HG03342 (cell line): ENCODE measurements around the gene ZNF488.

Experiments
- ATAC-seq: cut with Tn5 transposase; IDR thresholded peaks from one replicate; pipeline ENCODE4 v1.9.1; 2021; ENCODE audit warnings: mild to moderate bottlenecking, moderate library complexity; ENCODE audit not compliant: unreplicated experiment

ZNF488 gene

GRCh38 chr10:47332371-47332770 is 51.7 kb downstream of the ZNF488 start:
- ATAC-seq = no peak

DNA sequence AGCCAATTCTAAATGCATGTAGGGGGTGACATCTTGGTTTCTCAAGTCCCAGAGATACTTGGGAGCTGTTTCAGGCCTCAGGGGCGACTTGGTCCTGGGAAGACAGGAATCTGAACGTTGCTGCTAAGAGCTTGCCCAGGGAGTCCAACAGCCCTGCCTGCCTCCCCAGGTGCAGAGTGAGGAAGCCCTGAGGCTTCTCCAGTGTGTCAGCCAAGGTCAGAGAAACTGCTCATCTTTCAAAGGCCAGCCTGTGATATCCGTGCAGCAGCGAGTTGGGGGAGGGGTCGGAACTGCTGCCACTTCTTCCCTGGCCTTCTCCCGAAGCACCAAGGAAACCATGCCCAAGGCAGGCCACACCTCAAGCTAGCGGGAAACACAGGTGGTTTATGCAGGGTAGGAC is 52.1 kb downstream of the ZNF488 start:
- no peak for ATAC-seq

DNA sequence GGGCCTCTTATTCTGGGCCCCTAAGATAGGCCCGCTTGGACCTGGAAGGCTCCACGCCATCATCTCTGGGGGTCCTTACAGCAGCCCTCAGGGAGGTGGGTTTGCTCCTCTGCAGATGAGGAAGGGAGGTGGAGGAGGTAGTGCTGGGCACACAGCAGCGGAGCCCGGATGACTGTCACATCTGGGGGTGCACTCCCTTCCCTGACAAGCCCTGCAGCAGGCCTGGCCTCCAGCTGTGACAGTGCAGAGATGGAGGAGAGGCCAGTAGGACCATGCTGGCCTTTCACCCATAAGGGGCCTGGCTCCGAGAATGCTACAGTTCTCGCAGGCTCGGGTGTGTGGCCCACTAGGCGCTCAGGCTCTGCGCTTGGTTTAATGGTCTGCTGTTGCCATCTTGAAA is 52.6 kb downstream of the ZNF488 start:
- no peak for ATAC-seq

GRCh38 chr10:47330804-47331203 is 53.3 kb downstream of the ZNF488 start:
- no peak for ATAC-seq

DNA sequence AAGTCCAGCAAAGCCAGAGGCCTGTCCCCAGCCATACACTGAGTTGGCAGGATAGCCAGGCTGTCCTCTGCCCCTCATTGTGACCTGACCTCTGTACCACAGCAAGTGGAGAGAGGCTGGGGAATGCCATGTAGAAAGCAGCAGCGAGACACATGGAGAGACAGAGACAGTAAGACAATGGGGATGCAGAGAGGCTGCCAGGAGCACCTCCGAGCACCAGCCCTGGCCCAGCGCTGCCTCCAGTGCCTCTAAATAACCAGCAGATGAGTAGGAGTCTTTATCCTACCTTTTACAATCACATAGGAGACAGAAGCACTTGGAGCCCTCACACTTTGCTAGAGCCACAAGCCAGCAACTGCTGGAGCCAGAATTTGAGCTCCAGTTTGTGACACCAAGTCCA is 53.7 kb downstream of the ZNF488 start:
- no peak for ATAC-seq

DNA sequence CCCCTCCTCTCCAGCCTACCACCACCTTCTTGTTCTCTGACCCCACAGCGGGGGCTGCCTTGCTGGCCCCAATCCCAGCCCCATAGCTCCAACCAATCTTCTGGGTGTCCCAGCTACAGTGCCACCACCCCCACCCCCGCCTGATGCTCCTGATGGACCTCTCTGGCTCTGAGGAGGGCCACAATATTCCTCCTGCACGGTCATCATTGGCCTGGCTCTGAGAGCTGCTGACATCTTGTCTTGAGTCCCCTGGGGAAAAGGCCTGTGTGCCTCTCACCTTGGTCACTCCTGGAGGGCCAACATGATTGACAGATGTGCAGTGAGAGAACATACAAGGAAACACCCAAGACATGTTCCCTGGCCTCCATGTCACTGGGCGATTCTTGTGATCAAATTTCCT is 54.2 kb downstream of the ZNF488 start:
- ATAC-seq = no peak

DNA sequence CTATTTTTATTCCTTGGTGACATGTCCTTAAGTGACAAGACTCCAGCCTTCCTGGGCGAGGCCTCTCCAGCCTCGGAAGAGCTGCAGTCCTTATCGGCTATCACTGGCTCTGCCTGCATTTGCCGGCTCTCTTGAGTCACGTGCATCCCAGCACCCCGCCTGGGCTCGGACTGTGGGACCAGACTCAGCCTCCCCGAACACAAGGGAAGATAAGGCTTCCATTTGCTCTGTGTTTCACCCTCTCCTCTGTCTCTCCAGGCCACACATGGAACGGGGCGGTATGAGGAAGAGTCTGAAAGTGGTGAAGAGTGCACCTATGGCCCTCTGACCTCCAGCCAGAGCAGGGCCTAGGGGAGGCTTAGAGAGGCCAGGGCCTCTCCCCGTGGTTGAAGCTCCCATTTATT is 57.2 kb downstream of the ZNF488 start:
- no peak for ATAC-seq

DNA sequence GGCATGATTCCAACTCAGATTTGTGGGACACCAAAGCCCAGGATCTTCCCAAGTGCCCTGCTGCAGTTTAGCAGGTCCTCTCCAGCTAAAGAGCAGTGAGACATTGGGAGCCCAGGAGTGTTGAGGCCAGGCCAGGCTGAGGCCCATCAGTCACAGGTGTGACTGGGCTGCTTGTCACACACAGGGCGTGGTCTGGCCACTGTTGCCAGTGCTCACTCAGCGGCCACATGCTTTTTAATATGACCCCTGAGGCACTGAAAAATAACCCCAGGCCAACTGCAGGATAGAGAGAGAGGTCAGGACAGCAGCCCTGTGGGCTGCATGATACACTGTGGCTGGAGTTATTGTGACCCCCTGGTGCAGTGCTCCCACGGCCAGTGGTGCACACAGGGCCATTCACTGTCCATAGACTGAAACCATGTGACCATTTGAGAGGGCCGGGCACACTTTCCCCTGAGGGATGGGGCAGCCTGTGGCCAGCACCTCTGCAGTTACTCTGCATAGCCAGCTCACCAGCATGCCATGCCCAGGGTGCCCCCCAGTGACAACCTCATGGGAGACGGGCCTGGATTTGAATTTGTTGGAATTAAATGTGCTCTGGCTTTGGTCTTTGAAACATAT is 57.7 kb downstream of the ZNF488 start:
- ATAC-seq = no peak

DNA sequence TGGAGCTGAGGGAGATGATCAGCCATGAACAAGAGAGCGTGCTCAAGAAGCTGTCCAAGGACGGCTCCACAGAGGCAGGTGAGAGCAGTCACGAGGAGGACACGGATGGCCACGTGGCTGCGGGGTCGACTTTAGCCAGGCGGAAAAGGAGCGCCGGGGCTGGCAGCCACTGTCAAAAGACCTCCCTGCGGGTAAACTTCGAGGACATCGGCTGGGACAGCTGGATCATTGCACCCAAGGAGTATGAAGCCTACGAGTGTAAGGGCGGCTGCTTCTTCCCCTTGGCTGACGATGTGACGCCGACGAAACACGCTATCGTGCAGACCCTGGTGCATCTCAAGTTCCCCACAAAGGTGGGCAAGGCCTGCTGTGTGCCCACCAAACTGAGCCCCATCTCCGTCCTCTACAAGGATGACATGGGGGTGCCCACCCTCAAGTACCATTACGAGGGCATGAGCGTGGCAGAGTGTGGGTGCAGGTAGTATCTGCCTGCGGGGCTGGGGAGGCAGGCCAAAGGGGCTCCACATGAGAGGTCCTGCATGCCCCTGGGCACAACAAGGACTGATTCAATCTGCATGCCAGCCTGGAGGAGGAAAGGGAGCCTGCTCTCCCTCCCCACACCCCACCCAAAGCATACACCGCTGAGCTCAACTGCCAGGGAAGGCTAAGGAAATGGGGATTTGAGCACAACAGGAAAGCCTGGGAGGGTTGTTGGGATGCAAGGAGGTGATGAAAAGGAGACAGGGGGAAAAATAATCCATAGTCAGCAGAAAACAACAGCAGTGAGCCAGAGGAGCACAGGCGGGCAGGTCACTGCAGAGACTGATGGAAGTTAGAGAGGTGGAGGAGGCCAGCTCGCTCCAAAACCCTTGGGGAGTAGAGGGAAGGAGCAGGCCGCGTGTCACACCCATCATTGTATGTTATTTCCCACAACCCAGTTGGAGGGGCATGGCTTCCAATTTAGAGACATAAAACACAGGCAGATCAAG is 58.5 kb downstream of the ZNF488 start:
- no peak for ATAC-seq

DNA sequence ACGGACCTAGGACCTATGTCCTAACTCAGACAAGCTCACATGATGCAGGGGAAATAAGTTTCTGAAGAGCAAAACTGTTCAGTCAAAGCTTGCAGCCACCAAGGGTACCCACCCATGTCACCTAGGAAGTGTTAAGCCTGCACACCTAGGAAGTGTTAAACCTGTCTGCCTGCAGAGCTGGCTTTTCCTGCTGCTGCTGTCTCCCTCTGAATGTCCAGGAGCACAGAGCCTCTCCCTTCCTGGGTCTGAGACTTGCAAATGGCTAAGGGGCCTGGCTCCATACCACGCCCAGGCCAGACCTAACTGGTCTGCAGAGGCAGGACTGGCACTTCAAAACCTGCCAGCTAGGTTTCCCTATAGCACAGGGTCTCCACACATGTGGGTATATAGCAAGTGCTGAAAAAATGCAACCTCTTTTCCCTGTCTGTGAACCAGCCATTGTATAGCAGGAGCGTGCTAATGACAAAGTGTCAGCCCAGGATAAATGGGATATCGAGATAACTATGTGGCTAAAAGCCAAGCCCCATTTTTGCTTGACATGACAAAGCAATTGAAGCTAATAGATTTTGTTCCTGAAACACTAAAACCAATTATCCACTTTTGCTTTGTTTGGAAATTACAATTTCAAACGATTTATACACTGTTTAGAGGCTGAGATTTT is 60.3 kb downstream of the ZNF488 start:
- no peak for ATAC-seq

DNA sequence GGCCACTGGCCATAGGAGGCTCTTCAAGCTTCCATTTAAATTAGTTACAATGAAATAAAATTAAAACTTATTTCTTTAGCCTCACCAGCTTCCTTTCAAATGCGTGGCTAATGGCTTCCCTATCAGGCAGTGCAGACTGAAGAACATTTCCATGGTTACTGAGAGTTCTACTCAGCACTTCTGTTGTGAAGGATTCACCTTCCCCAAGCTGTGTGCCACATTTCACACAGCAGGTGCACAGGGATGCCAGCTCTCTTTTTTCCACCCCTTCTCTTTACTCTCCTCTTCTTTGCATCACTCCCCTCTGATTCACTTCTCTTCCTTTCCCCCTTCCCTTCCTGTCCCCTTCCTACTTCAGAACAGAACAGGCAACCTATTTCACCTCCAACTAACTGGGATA is 61.0 kb downstream of the ZNF488 start:
- no peak for ATAC-seq

DNA sequence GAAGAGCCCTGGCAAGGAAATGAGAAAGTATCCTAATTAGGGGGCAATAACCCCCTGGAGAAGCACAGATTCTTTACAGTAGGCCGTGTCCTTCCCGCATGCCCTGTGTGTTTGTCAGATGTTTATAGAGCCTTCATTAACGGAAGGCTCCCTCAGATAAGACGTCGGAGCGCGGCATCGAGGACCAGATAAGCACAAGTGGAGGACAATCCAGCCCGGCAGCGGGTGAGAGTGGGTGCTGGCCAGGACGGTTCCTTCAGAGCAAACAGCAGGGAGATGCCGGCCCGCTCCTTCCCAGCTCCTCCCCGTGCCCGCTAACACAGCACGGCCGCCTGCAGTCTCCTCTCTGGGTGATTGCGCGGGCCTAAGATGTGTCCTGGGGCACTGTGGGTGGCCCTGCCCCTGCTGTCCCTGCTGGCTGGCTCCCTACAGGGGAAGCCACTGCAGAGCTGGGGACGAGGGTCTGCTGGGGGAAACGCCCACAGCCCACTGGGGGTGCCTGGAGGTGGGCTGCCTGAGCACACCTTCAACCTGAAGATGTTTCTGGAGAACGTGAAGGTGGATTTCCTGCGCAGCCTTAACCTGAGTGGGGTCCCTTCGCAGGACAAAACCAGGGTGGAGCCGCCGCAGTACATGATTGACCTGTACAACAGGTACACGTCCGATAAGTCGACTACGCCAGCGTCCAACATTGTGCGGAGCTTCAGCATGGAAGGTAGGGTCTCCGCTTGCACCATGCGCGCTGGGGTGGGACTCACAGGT is 61.6 kb downstream of the ZNF488 start, which contains the start of gene GDF2:
Gene GDF2, plus strand, starts transcription at position 155 of the 762 bp plus-strand sequence. Its CDS starts 215 bp downstream, at position 370.
- ATAC-seq = no peak

- ATAC-seq = no peak
Observed at GRCh38 chr10:47321521-47322195, 62.4 kb downstream of the ZNF488 start.

GRCh38 chr10:47320812-47321211 is 63.3 kb downstream of the ZNF488 start:
- no peak for ATAC-seq

DNA sequence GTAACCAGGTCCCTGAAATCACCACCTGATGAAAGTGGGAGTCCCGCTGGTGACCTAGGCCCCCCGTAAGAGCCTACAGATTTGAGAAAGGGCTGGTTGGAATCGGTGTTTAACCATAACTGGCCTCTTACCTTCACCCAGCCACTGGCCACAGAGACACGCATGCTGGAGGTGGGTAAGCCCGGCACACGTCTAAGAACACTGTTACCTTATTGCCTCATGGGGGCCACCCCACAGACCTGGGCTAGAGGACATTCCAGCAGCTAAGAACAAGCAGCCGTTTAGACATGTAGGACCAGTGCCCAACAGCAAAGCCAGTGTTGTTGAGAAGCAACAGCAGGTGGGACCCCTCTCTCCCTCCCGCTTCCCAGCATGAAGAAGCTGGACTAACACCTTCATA is 64.3 kb downstream of the ZNF488 start:
- no peak for ATAC-seq

GRCh38 chr10:47318706-47319105 is 65.4 kb downstream of the ZNF488 start:
- ATAC-seq = no peak

GRCh38 chr10:47317251-47317650 is 66.8 kb downstream of the ZNF488 start:
- no peak for ATAC-seq

DNA sequence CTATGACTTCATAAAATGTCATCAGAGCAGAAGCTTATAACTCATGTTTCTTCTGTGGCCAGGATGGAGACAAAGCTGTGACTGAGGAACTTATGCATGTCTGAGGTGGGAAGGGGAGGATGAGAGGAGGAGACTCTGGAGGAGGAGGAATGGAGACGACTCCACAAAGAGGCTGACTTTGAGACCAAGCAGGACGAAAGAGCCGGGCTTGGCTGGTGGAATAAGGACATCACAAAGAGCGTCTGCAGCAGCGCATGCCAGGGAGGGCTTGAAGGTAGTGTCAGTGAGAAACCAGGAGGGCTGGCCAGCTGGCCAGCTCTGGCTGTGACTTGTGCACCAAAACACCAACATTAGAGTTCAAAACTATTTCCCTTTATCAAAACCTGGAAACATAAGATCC is 68.0 kb downstream of the ZNF488 start:
- ATAC-seq = no peak
